Stimulated activated CD4-positive, alpha-beta T cell treated with anti-CD3 and anti-CD28 coated beads, Interleukin-15, amount 100 ng/mL, for 1 hour (primary cell): ENCODE measurements around the gene TMA7B.

Experiments
- DNase-seq, 2 donors: peaks; one replicate each; pipeline ENCODE4 v3.0.0-alpha.2; 2020; ENCODE audit warnings: low read depth in 1 of 2, low spot score in 1 of 2

Gene TMA7B

GRCh38 chr22:39959640-39960447, at the start of gene TMA7B:
Gene TMA7B (plus strand): TSS chr22:39960397. CDS start chr22:39964375, 3,978 bp downstream.
- no peak for DNase-seq

- no peak for DNase-seq
These were observed 49.2 kb upstream of the TMA7B start for GRCh38 chr22:39910876-39911613.

- no peak for DNase-seq
These were observed 46.9 kb upstream of the TMA7B start for GRCh38 chr22:39913321-39913720.

- no peak for DNase-seq
These were observed 46.3 kb upstream of the TMA7B start for GRCh38 chr22:39913886-39914285.

- DNase-seq = no peak
These were observed 45.6 kb upstream of the TMA7B start for GRCh38 chr22:39914584-39914983.

- no peak for DNase-seq
These were observed 44.9 kb upstream of the TMA7B start for GRCh38 chr22:39915295-39915726.

GRCh38 chr22:39916496-39916895, 43.7 kb upstream of the TMA7B start:
- no peak for DNase-seq

- DNase-seq = no peak
These were observed 43.0 kb upstream of the TMA7B start for GRCh38 chr22:39917197-39917643.

GRCh38 chr22:39917776-39918495, 42.3 kb upstream of the TMA7B start:
- DNase-seq = no peak

GRCh38 chr22:39920134-39920743, 40.0 kb upstream of the TMA7B start:
- peak; percentile 34 to 45 for DNase-seq

- DNase-seq = no peak
These were observed 36.5 kb upstream of the TMA7B start for GRCh38 chr22:39923696-39924095.

- DNase-seq = no peak
These were observed 35.9 kb upstream of the TMA7B start for GRCh38 chr22:39924286-39924685.

GRCh38 chr22:39925273-39925672, 34.9 kb upstream of the TMA7B start:
- no peak for DNase-seq

- no peak for DNase-seq
These were observed 34.1 kb upstream of the TMA7B start for GRCh38 chr22:39925909-39926679.

- DNase-seq = no peak
These were observed 33.4 kb upstream of the TMA7B start for GRCh38 chr22:39926753-39927152.

- no peak for DNase-seq
These were observed 32.7 kb upstream of the TMA7B start for GRCh38 chr22:39927544-39927943.

GRCh38 chr22:39928536-39929520, 31.4 kb upstream of the TMA7B start:
- no peak for DNase-seq

- no peak for DNase-seq
These were observed 28.9 kb upstream of the TMA7B start for GRCh38 chr22:39931251-39931650.

- no peak for DNase-seq
These were observed 28.0 kb upstream of the TMA7B start for GRCh38 chr22:39932166-39932565.
